NCI-H2196 (cell line): Measurements from ENCODE around the gene IGFLR1.

Source experiments
- DNase-seq: peaks from one replicate; lab custom pipeline; 2025; ENCODE audit not compliant: unreplicated experiment; lab: John Stamatoyannopoulos, UW

IGFLR1 gene

DNA sequence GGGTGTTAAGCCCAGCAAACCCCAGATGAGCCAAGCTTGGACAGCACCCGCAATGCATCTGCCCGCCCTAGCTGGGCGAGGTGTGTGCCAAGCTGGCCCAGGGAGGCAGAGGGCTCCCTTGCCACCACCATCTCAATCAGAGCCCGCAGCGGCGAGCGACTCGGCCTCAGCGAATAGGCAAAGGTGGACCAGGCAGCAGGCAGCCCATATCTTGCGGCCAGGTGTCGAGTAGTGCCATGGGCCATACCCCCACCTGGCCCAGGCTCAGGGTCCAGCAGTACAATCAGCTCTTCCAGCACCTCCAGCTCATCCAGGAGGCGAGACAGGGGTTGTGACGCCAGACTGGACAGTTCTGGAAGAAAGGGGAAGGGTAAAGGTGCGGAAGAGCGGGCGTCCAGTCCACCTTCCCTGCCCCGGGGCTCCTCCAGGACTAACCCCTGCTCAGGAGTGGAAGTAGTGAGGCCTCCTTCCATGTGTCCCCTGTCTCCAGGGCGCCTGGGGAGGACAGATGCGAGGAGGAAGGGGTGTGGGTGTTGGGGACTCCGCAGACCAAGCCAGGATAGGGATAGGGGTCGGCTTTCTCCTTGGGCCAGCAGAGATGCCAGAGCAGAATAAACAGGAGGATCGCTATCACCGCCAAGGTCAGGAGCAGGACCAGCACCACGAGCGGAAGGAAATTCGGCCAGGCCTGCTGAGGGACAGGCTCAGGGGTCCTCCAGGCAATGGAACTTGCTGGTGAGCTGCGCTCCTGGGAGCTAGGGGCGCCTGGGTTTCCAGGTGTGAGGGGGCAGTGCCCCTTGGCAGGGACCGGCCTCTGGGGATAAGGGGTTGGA is 2.8 kb downstream of the IGFLR1 start:
- no peak for DNase-seq

DNA sequence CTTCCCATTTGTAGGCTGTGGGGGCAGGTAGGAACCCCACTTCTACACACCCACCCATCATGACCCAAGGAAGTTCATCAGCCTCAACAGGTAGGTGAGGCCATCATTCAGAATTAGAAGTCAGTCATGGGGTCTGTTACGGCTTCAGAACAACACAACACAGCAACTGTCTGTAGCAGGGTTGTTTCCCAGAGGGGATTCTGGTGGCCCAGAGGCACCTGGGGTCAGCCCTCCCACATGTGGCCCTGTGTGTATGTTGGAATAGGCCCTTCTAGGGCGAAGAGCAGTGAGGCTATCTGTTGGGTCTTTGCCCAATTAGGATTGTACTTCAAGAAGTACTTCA is 3.4 kb downstream of the IGFLR1 start:
- no peak for DNase-seq

DNA sequence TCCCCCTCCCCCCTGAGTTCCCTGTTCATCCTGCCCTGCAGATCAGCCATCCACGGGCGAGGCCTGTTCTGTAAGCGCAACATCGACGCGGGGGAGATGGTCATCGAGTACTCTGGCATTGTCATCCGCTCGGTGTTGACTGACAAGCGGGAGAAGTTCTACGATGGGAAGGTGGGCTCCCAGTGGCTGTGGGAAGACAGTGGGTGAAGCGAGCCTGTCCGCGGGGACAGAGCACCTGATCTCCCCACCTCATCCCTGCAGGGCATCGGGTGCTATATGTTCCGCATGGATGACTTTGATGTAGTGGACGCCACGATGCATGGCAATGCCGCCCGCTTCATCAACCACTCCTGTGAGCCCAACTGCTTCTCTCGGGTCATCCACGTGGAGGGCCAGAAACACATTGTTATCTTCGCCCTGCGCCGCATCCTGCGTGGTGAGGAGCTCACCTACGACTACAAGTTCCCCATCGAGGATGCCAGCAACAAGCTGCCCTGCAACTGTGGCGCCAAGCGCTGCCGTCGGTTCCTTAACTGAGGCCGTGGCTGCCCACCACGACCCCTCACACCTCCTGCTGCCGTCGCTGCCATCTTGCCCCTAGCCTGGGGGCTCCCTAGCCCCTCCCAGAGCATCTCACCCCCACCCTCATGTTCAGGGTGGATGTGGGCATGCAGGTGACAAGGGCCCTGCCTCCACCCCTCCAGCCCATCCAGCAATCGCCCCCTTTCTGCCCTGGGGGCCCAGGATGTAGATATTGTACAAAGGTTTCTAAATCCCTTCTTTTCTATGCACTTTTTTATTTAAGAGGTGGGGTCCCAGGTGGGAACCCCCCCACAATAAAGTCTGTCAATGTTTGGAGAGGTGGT is 4.0 kb downstream of the IGFLR1 start:
- no peak for DNase-seq

DNA sequence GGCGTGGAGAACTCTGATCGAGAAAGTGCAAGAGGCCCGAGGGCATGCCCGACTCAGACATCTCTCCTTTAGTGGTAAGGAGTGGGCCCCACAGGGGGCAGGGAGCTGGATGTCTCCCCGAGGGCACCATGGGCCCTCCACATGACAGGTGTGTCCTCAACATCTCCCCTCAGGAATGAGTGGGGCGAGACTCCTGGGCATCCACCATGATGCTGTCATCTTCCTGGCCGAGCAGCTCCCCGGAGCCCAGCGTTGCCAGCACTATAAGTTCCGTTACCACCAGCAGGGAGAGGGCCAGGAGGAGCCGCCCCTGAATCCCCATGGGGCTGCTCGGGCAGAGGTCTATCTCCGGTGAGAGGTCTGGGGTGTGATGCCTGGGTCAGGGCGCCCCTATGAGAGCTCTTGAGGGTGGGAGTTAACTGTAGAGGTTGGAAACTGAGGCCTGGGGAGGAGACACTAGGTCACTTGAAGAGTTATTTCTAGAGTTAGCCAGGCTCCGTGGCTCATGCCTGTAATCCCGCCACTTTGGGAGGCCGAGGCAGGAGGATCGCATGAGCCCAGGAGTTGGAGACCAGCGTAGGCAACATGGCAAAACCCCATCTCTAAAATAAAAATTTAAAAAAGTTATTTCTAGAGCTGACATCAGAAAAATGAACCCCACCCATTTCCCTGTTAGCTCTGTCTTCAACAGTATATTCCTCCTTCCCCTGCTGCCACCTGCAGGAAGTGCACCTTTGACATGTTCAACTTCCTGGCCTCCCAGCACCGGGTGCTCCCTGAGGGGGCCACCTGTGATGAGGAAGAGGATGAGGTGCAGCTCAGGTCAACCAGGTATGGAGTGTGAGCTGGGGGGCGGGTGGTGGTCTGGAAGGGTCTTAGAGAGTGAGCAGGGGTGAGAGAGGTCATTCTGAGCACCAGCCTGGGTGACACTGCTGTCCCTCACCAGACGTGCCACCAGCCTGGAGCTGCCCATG is 5.1 kb downstream of the IGFLR1 start:
- no peak for DNase-seq

DNA sequence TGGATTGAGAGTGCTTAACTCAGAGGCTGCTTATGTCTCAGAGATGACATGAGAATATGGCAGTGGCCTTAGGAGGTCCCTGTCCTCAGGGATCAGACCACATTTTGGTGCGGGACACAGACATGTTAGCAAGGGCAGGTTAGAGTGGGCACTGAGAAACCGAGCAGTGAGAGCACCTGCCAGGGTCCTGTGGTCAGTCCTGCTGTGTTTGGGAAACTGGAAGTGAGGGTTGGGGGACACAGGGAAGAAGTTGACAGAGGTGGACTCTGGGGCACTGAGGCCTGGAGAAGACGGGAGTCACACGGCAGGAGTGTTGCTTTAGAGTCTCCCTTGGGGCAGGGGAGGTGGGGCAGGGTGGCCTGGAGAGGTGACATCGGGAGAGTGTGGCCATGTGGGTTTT is 7.4 kb downstream of the IGFLR1 start:
- no peak for DNase-seq

DNA sequence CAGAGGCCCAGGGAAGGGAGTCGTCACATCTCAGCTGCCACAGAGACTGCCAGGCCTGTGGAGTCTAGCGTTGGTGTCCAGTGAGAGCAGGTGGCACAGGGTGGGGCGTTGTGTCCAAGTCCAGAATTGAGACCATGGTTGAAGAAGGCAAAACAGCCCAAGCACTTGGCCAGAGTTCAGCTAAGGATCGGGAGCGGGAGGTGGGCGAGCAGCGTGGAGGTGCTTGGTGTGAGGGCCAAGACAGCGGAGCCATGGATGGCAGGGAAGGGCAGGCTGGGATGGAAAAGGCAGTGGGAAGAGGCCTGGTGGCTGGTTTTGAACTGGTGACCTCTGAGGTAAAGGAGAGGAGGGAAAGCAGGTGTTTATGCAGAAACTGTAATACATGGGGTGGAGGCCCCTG is 8.0 kb downstream of the IGFLR1 start:
- DNase-seq: no peak

DNA sequence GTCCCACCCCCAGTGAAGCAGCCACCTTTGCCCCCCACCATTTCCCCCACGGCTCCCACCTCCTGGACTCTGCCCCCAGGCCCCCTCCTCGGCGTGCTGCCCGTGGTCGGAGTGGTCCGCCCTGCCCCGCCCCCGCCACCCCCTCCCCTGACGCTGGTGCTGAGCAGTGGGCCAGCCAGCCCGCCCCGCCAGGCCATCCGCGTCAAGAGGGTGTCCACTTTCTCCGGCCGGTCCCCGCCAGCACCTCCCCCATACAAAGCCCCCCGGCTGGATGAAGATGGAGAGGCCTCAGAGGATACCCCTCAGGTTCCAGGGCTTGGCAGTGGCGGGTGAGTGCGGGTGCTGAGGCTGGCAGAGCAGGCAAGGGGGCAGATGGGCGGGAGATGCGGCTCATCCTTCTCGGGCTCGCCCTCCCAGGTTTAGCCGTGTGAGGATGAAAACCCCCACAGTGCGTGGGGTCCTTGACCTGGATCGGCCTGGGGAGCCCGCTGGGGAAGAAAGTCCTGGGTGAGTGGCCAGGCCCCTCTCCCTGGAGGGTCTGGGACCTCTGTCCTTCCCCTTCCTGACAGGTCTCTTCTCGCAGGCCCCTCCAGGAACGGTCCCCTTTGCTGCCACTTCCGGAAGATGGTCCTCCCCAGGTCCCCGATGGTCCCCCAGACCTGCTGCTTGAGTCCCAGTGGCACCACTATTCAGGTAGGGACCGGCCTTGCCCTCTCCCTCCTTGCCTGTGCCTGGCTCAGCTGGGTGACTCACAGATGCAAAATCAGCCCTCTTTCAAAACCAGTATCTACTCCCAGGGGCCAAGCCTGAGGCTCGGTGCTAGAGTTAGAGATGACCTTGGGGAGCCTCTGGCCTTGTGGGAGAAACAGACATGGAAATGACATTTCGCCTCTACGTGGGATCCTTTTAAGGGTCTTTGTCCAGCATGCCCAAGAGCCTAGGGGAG is 8.8 kb downstream of the IGFLR1 start:
- DNase-seq: no peak

DNA sequence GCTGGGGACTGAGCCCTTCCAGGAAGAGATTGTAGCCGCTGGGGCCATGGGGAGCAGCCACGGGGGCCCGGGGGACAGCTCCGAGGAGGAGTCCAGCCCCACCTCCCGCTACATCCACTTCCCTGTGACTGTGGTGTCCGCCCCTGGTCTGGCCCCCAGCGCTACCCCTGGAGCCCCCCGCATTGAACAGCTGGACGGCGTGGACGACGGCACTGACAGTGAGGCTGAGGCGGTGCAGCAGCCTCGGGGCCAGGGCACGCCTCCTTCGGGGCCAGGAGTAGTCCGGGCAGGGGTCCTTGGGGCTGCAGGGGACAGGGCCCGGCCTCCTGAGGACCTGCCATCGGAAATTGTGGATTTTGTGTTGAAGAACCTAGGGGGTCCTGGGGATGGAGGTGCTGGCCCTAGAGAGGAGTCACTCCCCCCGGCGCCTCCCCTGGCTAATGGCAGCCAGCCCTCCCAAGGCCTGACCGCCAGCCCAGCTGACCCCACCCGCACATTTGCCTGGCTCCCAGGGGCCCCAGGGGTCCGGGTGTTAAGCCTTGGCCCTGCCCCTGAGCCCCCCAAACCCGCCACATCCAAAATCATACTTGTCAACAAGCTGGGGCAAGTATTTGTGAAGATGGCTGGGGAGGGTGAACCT is 9.6 kb downstream of the IGFLR1 start:
- no peak for DNase-seq

DNA sequence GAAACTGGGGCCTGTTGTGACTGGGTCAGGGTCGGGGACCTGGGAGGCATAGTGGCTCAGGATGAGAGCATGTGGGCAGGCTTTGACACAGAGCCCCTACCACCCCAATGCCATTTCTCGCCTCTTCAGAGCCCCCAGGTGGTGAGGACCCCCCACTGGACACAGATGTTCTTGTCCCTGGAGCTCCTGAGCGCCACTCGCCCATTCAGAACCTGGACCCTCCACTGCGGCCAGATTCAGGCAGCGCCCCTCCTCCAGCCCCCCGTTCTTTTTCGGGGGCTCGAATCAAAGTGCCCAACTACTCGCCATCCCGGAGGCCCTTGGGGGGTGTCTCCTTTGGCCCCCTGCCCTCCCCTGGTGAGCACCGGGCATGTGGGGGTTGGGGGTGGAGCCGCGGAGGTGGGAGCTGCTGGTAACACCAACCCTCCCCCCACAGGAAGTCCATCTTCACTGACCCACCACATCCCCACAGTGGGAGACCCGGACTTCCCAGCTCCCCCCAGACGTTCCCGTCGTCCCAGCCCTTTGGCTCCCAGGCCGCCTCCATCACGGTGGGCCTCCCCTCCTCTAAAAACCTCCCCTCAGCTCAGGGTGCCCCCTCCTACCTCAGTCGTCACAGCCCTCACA is 10.4 kb downstream of the IGFLR1 start:
- DNase-seq: no peak

DNA sequence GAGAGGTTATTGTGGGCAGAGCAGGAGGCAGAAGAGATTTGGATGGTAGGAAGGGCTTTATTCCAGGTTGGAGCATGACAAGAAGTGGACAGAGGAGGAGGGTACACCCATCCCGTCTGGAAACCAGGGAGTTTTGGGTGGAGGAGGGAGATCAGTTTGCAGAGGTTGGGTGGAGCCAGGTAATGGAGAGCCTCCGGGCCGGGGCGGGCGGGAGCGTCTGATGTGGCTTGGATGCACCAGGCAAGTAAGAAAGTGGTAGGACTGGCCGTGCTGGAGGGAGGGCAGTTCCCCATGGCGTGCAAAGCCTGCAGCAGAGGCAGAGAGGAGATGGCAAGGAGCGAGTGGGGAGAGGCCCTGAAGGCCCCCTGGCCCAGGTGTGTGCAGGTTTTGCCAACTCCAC is 10.9 kb downstream of the IGFLR1 start:
- DNase-seq: no peak

DNA sequence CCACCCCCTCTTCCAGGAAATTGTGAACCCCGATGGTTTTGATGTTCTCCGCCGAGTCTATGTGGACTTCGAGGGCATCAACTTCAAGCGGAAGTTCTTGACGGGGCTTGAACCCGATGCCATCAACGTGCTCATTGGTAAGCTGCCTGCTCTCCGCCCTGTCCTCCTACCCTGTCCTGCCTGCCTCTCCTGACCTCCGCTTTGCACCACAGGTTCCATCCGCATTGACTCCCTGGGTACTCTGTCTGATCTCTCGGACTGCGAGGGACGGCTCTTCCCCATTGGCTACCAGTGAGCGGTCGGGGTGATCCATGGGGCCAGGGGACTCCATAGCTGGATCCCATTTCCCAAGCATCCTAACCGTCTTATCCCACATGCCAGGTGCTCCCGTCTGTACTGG is 11.9 kb downstream of the IGFLR1 start:
- no peak for DNase-seq

DNA sequence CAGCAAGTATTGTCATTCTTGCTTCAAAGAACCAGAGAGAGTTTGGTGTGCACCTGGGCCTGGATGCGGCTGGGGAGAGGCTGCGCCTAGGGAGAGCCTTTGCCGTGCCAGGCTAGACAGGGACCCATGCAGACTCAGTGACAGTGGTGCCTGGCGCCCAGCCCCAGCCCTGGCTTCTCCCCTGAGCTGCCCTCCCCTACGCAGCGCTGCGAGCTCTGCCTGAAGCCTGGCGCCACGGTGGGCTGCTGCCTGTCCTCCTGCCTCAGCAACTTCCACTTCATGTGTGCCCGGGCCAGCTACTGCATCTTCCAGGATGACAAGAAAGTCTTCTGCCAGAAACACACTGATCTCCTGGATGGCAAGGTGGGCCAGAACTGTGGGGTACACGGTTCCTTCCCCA is 12.5 kb downstream of the IGFLR1 start:
- no peak for DNase-seq

DNA sequence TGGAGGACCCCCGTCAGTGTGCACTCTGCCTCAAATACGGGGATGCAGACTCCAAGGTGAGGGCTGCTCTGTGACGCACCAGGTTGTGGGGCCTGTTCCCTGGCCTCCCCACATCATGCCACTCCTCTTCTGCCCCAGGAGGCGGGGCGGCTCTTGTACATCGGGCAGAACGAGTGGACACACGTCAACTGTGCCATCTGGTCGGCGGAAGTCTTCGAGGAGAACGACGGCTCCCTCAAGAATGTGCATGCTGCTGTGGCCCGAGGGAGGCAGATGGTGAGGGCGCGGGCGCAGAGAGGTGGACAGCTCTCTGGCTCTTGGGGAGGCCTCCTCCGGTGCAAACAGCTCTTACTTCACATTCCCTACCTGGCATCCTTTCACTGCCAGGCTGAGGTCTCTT is 13.2 kb downstream of the IGFLR1 start:
- DNase-seq: no peak

DNA sequence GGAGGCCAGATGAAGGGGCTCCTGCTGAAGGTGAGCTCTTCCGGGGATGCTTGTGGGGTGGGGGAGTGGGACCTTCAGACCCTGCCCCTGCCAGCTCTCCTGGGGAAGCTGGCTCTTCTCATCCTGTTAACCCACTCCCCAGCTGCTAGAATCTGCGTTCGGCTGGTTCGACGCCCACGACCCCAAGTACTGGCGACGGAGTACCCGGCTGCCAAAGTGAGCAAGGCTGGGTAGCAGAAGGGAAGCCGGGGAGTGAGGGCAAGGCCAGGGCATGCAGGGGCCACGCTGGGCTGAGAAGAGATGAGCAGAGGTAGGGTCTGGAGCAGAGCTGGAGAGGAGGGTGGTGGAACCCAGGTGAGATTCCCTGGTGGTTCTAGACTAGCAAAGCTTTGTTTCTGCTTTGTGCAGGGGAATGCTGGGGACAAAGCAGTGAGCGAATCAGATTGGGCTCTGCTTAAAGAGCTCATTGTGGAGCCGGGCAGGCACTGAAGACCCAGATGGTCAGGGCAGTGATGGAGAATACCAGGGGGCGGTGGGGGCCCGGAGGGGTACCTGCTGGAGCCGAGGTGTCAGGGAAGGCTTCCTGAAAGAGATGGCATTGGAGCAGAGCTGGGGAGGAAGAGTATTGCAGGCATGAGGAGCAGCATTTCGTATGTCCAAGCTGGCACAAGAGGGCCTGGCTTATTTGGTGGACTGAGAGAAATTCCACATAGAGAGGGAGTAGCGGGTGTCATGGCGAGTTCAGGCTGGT is 14.1 kb downstream of the IGFLR1 start:
- no peak for DNase-seq

DNA sequence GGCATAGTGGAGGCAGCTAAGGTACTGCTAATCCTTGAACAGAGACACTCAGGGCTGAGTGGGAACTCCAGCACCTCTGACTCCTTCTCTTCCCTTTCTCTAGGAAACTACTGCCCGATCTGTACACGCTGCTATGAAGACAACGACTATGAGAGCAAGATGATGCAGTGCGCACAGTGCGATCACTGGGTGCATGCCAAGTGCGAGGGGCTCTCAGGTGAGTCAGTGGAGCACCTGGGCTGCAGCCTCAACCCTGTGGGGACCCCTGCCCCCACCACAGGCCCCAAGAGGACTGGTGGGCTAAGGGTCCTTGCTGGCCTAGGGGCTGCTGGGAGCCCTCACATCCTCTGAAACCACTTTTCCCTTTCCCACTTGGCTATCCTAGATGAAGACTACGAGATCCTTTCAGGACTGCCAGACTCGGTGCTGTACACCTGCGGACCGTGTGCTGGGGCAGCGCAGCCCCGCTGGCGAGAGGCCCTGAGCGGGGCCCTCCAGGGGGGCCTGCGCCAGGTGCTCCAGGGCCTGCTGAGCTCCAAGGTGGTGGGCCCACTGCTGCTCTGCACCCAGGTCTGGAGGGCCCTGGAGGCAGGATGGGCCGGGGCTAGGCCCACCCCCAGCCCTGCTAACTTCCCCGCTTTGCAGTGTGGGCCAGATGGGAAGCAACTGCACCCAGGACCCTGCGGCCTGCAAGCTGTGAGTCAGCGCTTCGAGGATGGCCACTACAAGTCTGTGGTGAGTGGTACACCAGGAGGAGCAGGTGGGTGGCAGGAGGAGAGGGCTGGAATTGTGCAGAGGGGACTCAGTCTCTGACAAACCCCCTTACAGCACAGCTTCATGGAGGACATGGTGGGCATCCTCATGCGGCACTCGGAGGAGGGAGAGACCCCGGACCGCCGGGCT is 14.9 kb downstream of the IGFLR1 start:
- no peak for DNase-seq

DNA sequence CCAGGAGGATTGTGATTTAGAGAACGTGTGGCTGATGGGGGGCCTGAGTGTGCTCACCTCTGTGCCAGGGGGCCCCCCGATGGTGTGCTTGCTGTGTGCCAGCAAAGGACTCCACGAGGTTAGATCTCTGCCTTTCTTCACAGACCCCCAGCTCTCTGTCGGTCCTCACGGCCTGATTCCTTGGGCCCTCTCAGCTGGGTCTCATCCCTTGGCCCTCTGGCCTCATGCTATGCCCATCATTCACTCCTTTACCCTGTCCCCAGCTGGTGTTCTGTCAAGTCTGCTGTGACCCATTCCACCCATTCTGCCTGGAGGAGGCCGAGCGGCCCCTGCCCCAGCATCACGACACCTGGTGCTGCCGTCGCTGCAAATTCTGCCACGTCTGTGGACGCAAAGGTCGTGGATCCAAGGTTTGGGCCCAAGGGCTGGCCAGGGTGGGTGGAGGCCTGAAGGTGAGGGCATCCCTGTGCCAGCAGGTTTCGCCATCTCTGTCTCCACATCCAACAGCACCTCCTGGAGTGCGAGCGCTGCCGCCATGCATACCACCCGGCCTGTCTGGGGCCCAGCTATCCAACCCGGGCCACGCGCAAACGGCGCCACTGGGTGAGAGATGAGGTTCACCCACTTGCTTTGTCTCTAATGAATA is 16.9 kb downstream of the IGFLR1 start:
- DNase-seq: no peak

DNA sequence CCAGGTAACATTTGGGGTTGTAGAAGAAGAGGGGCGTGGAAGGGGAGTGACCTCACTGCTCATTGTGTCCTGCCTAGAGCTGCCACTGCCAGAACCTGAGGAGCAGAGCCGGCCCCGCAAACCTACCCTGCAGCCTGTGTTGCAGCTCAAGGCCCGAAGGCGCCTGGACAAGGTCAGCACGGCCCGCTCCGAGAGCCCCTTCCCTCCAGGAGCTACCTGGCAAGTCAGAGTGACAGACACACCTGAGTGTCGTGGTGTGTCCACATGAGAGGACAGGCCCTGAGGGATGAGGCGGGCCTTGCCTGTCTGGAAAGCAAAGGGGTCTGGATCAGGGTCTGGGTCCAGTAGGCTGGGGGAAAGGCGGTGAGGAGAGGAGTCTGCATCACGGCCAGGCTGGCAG is 17.7 kb downstream of the IGFLR1 start:
- no peak for DNase-seq
